ENCODE data around the gene RASA2.

Gene RASA2

DNA sequence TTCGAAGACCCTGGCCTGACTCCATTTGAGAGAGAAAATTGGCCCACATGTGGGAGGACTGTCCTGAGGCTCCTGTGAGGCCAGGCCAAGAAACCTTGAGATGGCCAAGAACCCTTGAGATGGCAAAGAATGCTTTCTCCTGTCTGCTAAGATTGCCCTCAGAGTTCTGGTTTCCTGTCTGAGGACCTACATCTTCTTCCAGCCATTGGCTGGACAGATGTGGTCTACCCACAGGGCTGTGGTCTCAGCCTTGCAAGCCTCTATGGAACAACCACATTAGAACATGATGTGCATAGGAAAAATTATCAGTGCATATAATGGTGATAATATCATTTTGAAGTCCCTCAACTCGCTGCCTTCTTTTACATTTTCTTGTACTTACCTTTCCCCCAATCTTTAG, 10.8 kb upstream of the RASA2 start:
- TF ChIP-seq, protein P1, sequence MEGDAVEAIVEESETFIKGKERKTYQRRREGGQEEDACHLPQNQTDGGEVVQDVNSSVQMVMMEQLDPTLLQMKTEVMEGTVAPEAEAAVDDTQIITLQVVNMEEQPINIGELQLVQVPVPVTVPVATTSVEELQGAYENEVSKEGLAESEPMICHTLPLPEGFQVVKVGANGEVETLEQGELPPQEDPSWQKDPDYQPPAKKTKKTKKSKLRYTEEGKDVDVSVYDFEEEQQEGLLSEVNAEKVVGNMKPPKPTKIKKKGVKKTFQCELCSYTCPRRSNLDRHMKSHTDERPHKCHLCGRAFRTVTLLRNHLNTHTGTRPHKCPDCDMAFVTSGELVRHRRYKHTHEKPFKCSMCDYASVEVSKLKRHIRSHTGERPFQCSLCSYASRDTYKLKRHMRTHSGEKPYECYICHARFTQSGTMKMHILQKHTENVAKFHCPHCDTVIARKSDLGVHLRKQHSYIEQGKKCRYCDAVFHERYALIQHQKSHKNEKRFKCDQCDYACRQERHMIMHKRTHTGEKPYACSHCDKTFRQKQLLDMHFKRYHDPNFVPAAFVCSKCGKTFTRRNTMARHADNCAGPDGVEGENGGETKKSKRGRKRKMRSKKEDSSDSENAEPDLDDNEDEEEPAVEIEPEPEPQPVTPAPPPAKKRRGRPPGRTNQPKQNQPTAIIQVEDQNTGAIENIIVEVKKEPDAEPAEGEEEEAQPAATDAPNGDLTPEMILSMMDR (IDR thresholded peaks at IDR 0.05): no peak

GRCh38 chr3:141477224-141477623, 9.6 kb upstream of the RASA2 start:
- TF ChIP-seq, protein P1 (IDR thresholded peaks at IDR 0.05): no peak

DNA sequence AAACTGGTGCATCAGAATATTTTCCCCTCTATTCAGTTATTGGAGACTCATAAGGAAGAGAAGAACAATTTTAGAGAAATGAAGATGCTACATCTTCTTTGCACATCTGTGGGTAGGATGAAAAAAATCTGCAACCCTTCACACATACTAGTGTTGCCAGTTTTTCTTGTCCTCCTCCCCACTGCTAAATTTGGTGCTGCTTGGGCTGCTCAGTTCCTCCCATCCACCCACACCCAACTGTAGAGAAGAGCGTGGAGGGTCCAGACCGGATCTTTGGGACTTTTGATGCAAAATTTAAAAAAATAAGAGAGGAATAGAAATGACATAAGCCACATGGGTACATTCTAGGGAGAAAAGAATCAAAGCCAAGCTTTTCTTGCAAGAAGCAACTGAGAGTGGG, 8.7 kb upstream of the RASA2 start:
- TF ChIP-seq, protein P1 (IDR thresholded peaks at IDR 0.05): no peak

GRCh38 chr3:141482245-141482922, 4.4 kb upstream of the RASA2 start:
- TF ChIP-seq, protein P1 (IDR thresholded peaks at IDR 0.05): no peak

DNA sequence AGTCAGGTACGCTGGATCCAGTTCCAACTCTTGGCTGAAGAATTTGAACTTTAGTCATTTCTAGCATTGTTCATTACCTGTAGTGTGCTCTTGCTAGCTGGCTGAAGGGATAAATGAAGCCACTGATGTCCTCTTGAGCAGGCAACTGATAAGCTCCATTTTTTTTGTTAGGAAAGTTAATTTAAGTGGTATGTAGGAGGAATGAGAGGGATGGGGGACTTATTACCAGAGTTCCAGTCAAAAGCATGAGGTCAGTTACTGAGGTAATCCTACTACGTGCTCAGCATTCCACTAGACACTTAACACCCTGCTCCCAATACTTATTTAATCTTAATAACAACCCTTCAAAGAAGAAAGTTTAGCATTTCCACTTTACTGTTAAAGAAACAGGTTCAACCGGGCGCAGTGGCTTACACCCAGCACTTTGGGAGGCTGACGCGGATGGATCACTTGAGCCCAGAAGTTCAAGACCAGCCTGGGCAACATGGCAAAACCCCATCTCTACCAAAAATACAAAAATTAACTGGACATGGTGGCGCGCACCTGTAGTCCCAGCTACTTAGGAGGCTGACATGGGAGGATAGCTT, 2.0 kb upstream of the RASA2 start:
- TF ChIP-seq, protein P1 (IDR thresholded peaks at IDR 0.05): no peak

- TF ChIP-seq, protein P1 (IDR thresholded peaks at IDR 0.05): no peak
Measured at GRCh38 chr3:141485641-141486495, 959 bp upstream of the RASA2 start.

GRCh38 chr3:141486496-141486745, 406 bp upstream of the RASA2 start:
- TF ChIP-seq, protein P1 (IDR thresholded peaks at IDR 0.05): no peak
